Measurements from ENCODE around the gene GNLY. TPM values are rescaled to one million over a fixed set of nuclear protein-coding genes. Genes with fewer than 3 reads are reported as not detected.
A peak's percentile ranks its signal among the peaks of the same experiment; 100 is the strongest.

The GNLY gene
- total RNA-seq, 1 donor from 2014 or later: not detected

DNA sequence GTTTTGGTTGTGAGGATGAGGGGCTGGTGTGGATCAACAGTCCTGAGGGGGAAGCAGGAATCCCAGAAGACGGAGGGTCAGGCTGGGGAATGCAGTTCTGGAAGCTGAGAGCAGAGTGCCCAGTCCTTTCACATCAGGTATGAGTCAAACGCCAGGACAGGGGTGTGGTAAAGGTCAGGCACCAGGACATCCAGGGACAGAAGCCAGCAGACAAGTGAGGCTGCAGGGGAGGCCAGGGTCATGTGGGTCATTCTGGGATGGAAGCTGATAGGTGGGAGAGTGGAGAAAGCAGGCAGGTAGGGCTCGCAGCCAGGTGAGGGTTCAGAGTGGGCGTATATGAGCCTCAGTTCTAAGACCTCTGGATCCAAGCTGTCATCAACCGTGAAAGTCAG, 12.8 kb upstream of the GNLY start:
- Mint-ChIP-seq H3K4me1 (ENCODE audit: low read depth, unreplicated experiment) (peaks cover 5% of the 10 kb centered on the region), H3K36me3 (ENCODE audit: low read depth, unreplicated experiment) (no peaks in the 10 kb centered on the region), H3K9me3 (ENCODE audit: unreplicated experiment) (no peaks in the 10 kb centered on the region), H3K4me3 (ENCODE audit: unreplicated experiment) (no peak overlapping the region), H3K27ac (ENCODE audit: unreplicated experiment) (no peak overlapping the region), H3K27me3 (ENCODE audit: low read depth, unreplicated experiment) (peaks cover 15% of the 10 kb centered on the region)
- no peak for DNase-seq (ENCODE audit: low read depth)
- Histone ChIP-seq H3K4me1 (ENCODE audit: insufficient read depth, low read length) (peaks cover 3% of the 10 kb centered on the region), H3K36me3 (ENCODE audit: insufficient read depth, low read length) (no peaks in the 10 kb centered on the region), H3K9me3 (ENCODE audit: insufficient read depth, low read depth, low read length) (no peaks in the 10 kb centered on the region), H4K20me1 (ENCODE audit: insufficient read depth, low read length) (no peaks in the 10 kb centered on the region), H3K4me3 (ENCODE audit: insufficient read depth, low read depth, low read length) (no peak overlapping the region), H3K27ac (ENCODE audit: low read depth, low read length) (no peak overlapping the region), H2AFZ (ENCODE audit: low read depth, low read length) (no peak overlapping the region), H3K27me3 (ENCODE audit: insufficient read depth, low read length) (no peaks in the 10 kb centered on the region), H3K79me2 (ENCODE audit: insufficient read depth, low read length) (no peaks in the 10 kb centered on the region), H3K9ac (ENCODE audit: low read length) (no peak overlapping the region), H3K4me2 (ENCODE audit: low read length) (peak overlapping the region; percentile 12)
- no peak for TF ChIP-seq EZH2 (IDR thresholded peaks at IDR 0.05; ENCODE audit: insufficient read depth, low read length)
- no peak for FAIRE-seq

DNA sequence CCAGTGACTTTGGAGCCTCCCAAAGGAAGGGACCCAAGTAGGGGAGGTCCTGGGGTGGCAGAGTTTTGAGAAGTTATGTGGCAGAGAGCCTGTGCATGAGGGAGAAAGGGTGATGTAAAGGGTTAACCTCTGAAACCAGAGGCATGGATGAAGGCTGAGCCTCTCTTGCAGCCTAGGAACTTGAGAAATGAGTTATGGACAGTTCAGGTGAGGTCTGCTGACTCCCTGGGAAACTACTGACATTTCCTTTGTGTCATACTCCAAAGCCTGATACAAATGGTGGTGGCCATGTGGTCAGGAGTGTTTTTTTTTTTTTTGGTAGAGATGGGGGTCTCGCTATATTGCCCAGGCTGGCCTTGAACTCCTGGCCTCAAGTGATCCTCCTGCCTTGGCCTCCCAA, 12.4 kb upstream of the GNLY start:
- Histone ChIP-seq H3K27me3 (ENCODE audit: insufficient read depth, low read length) (no peaks in the 10 kb centered on the region), H3K9ac (ENCODE audit: low read length) (no peak overlapping the region), H3K4me2 (ENCODE audit: low read length) (no peak overlapping the region), H3K4me3 (ENCODE audit: insufficient read depth, low read depth, low read length) (no peak overlapping the region), H3K36me3 (ENCODE audit: insufficient read depth, low read length) (no peaks in the 10 kb centered on the region), H2AFZ (ENCODE audit: low read depth, low read length) (no peak overlapping the region), H3K79me2 (ENCODE audit: insufficient read depth, low read length) (no peaks in the 10 kb centered on the region), H3K4me1 (ENCODE audit: insufficient read depth, low read length) (peaks cover 3% of the 10 kb centered on the region), H3K9me3 (ENCODE audit: insufficient read depth, low read depth, low read length) (no peaks in the 10 kb centered on the region), H4K20me1 (ENCODE audit: insufficient read depth, low read length) (no peaks in the 10 kb centered on the region), H3K27ac (ENCODE audit: low read depth, low read length) (no peak overlapping the region)
- DNase-seq (ENCODE audit: low read depth) (no peak), FAIRE-seq (no peak)
- H3K27ac Mint-ChIP-seq (ENCODE audit: unreplicated experiment): no peak overlapping the region
- no peak overlapping the region for H3K4me3 Mint-ChIP-seq (ENCODE audit: unreplicated experiment)
- TF ChIP-seq, protein P1, sequence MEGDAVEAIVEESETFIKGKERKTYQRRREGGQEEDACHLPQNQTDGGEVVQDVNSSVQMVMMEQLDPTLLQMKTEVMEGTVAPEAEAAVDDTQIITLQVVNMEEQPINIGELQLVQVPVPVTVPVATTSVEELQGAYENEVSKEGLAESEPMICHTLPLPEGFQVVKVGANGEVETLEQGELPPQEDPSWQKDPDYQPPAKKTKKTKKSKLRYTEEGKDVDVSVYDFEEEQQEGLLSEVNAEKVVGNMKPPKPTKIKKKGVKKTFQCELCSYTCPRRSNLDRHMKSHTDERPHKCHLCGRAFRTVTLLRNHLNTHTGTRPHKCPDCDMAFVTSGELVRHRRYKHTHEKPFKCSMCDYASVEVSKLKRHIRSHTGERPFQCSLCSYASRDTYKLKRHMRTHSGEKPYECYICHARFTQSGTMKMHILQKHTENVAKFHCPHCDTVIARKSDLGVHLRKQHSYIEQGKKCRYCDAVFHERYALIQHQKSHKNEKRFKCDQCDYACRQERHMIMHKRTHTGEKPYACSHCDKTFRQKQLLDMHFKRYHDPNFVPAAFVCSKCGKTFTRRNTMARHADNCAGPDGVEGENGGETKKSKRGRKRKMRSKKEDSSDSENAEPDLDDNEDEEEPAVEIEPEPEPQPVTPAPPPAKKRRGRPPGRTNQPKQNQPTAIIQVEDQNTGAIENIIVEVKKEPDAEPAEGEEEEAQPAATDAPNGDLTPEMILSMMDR (IDR thresholded peaks at IDR 0.05; ENCODE audit: insufficient read depth, low read depth, low read length): no peak
- TF ChIP-seq EZH2 (IDR thresholded peaks at IDR 0.05; ENCODE audit: insufficient read depth, low read length): no peak
- H3K4me1 Mint-ChIP-seq (ENCODE audit: low read depth, unreplicated experiment): peaks cover 5% of the 10 kb centered on the region
- peaks cover 16% of the 10 kb centered on the region for H3K27me3 Mint-ChIP-seq (ENCODE audit: low read depth, unreplicated experiment)
- no peaks in the 10 kb centered on the region for H3K9me3 Mint-ChIP-seq (ENCODE audit: unreplicated experiment)
- H3K36me3 Mint-ChIP-seq (ENCODE audit: low read depth, unreplicated experiment): no peaks in the 10 kb centered on the region

DNA sequence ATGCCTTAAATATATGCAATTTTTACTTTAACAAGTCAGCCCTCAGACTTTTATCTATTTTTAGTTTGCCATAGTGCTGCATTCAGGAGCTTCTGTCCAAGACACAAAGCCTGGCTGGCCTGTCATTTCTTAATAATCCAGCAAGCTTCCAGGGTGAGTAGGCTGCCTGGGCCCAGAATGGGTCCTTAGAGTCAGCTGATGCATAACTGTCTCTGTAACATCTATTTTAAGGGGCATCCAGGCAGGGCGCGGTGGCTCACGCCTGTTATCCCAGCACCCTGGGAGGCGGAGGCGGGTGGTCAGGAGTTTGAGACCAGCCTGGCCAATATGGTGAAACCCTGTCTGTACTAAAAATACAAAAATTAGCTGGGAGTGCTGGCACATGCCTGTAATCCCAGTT, 11.8 kb upstream of the GNLY start:
- H3K4me1 Mint-ChIP-seq (ENCODE audit: low read depth, unreplicated experiment): peaks cover 7% of the 10 kb centered on the region
- H3K27me3 ChIP-seq (ENCODE audit: insufficient read depth, low read length): no peaks in the 10 kb centered on the region
- H3K36me3 ChIP-seq (ENCODE audit: insufficient read depth, low read length): no peaks in the 10 kb centered on the region
- H3K27me3 Mint-ChIP-seq (ENCODE audit: low read depth, unreplicated experiment): peaks cover 20% of the 10 kb centered on the region
- no peak overlapping the region for H3K4me3 Mint-ChIP-seq (ENCODE audit: unreplicated experiment)
- no peaks in the 10 kb centered on the region for H3K36me3 Mint-ChIP-seq (ENCODE audit: low read depth, unreplicated experiment)
- no peaks in the 10 kb centered on the region for H3K79me2 ChIP-seq (ENCODE audit: insufficient read depth, low read length)
- H3K4me1 ChIP-seq (ENCODE audit: insufficient read depth, low read length): peaks cover 3% of the 10 kb centered on the region
- no peak overlapping the region for H3K27ac ChIP-seq (ENCODE audit: low read depth, low read length)
- no peak overlapping the region for H3K9ac ChIP-seq (ENCODE audit: low read length)
- no peaks in the 10 kb centered on the region for H3K9me3 Mint-ChIP-seq (ENCODE audit: unreplicated experiment)
- DNase-seq (ENCODE audit: low read depth): no peak
- no peaks in the 10 kb centered on the region for H4K20me1 ChIP-seq (ENCODE audit: insufficient read depth, low read length)
- FAIRE-seq: no peak
- H3K4me2 ChIP-seq (ENCODE audit: low read length): no peak overlapping the region
- no peak overlapping the region for H3K4me3 ChIP-seq (ENCODE audit: insufficient read depth, low read depth, low read length)
- H2AFZ ChIP-seq (ENCODE audit: low read depth, low read length): no peak overlapping the region
- H3K9me3 ChIP-seq (ENCODE audit: insufficient read depth, low read depth, low read length): no peaks in the 10 kb centered on the region
- no peak overlapping the region for H3K27ac Mint-ChIP-seq (ENCODE audit: unreplicated experiment)
- TF ChIP-seq EZH2 (IDR thresholded peaks at IDR 0.05; ENCODE audit: insufficient read depth, low read length): no peak
- TF ChIP-seq, protein P1 (IDR thresholded peaks at IDR 0.05; ENCODE audit: insufficient read depth, low read depth, low read length): no peak

Measured in astrocyte (in vitro differentiated cells and primary cell).